Astrocyte (in vitro differentiated cells and primary cell): ENCODE data around the gene SNX5. TPM values are rescaled to one million over a fixed set of nuclear protein-coding genes. Genes with fewer than 3 reads are reported as not detected.
A peak's percentile ranks its signal among the peaks of the same experiment; 100 is the strongest.

Experiments used
- DNase-seq: peaks from one replicate; pipeline ENCODE4 v3.0.0-alpha.2; 2010; ENCODE audit warnings: low read depth
- FAIRE-seq: peaks from 2 replicates; lab custom pipeline; 2011; peaks lifted over from hg19 to GRCh38; lab: Jason Lieb, UNC
- H2AFZ ChIP-seq: 2 replicates; pipeline ENCODE4 v1.6.0; 2012; ENCODE audit warnings: low read depth, low read length, inconsistent platforms
- H3K27ac ChIP-seq: 2 replicates; pipeline ENCODE4 v1.5.1; 2011; ENCODE audit warnings: low read depth, low read length, inconsistent platforms
- H3K27me3 ChIP-seq: 2 replicates; pipeline ENCODE4 v1.6.0; 2011; ENCODE audit warnings: low read length, inconsistent platforms; ENCODE audit not compliant: insufficient read depth
- H3K36me3 ChIP-seq: 2 replicates; pipeline ENCODE4 v1.5.1; 2011; ENCODE audit warnings: low read length, inconsistent platforms; ENCODE audit not compliant: insufficient read depth
- H3K4me1 ChIP-seq: 2 replicates; pipeline ENCODE4 v1.5.1; 2011; ENCODE audit warnings: low read length, inconsistent platforms; ENCODE audit not compliant: insufficient read depth
- H3K4me2 ChIP-seq: 2 replicates; pipeline ENCODE4 v1.6.0; 2012; ENCODE audit warnings: low read length, inconsistent platforms
- H3K4me3 ChIP-seq: 2 replicates; pipeline ENCODE4 v1.5.1; 2011; ENCODE audit warnings: low read depth, mild to moderate bottlenecking, low read length, inconsistent platforms; ENCODE audit not compliant: insufficient read depth
- H3K79me2 ChIP-seq: 2 replicates; pipeline ENCODE4 v1.6.0; 2012; ENCODE audit warnings: mild to moderate bottlenecking, low read length, inconsistent platforms; ENCODE audit not compliant: insufficient read depth
- H3K9ac ChIP-seq: 2 replicates; pipeline ENCODE4 v1.6.0; 2012; ENCODE audit warnings: mild to moderate bottlenecking, low read length, inconsistent platforms
- H3K9me3 ChIP-seq: 2 replicates; pipeline ENCODE4 v1.5.1; 2012; ENCODE audit warnings: low read depth, mild to moderate bottlenecking, low read length, inconsistent platforms; ENCODE audit not compliant: insufficient read depth
- H4K20me1 ChIP-seq: 2 replicates; pipeline ENCODE4 v1.6.0; 2012; ENCODE audit warnings: low read length, inconsistent platforms; ENCODE audit not compliant: insufficient read depth
- H3K27ac Mint-ChIP-seq: one replicate; pipeline ENCODE4 v1.8.0; 2021; ENCODE audit warnings: mild to moderate bottlenecking, mixed read lengths; ENCODE audit not compliant: unreplicated experiment
- H3K27me3 Mint-ChIP-seq: one replicate; pipeline ENCODE4 v1.8.0; 2021; ENCODE audit warnings: low read depth, mixed read lengths; ENCODE audit not compliant: unreplicated experiment
- H3K36me3 Mint-ChIP-seq: one replicate; pipeline ENCODE4 v1.8.0; 2021; ENCODE audit warnings: low read depth, mixed read lengths; ENCODE audit not compliant: unreplicated experiment
- H3K4me1 Mint-ChIP-seq: one replicate; pipeline ENCODE4 v1.8.0; 2021; ENCODE audit warnings: low read depth, mixed read lengths; ENCODE audit not compliant: unreplicated experiment
- H3K4me3 Mint-ChIP-seq: one replicate; pipeline ENCODE4 v1.8.0; 2021; ENCODE audit warnings: mild to moderate bottlenecking, moderate library complexity, mixed read lengths; ENCODE audit not compliant: unreplicated experiment
- H3K9me3 Mint-ChIP-seq: one replicate; pipeline ENCODE4 v1.8.0; 2021; ENCODE audit warnings: mild to moderate bottlenecking, mixed read lengths; ENCODE audit not compliant: unreplicated experiment
- CTCF ChIP-seq: IDR thresholded peaks from 2 replicates; pipeline ENCODE4 v1.5.1; 2011; ENCODE audit warnings: low read depth, mild to moderate bottlenecking, inconsistent platforms, low read length, moderate library complexity; ENCODE audit not compliant: insufficient read depth
- EZH2 ChIP-seq: IDR thresholded peaks from 2 replicates; pipeline ENCODE4 v1.6.1; 2012; ENCODE audit warnings: mild to moderate bottlenecking, low read length, inconsistent platforms; ENCODE audit not compliant: insufficient read depth
- total RNA-seq: library from RNA; stranded (reverse); gene quantifications from 2 replicates; pipeline ENCODE4 v1.2.1, GENCODE V29; 2021

SNX5 gene
- total RNA-seq, 1 donor from 2014 or later: 95.1 TPM

- Histone ChIP-seq H3K36me3 (peaks cover 16% of the 10 kb centered on the region), H3K27ac (peak overlapping the region; percentile 45), H3K27me3 (no peaks in the 10 kb centered on the region), H3K4me2 (peak overlapping the region; percentile 61), H3K4me3 (no peak overlapping the region), H3K4me1 (peaks cover 51% of the 10 kb centered on the region), H3K9me3 (no peaks in the 10 kb centered on the region), H3K9ac (peak overlapping the region; percentile 43), H4K20me1 (peaks cover 33% of the 10 kb centered on the region), H2AFZ (no peak overlapping the region), H3K79me2 (no peaks in the 10 kb centered on the region)
- H3K4me3 Mint-ChIP-seq: no peak overlapping the region
- no peaks in the 10 kb centered on the region for H3K9me3 Mint-ChIP-seq
- H3K36me3 Mint-ChIP-seq: peaks cover 3% of the 10 kb centered on the region
- H3K27ac Mint-ChIP-seq: peak overlapping the region; percentile 34
- no peaks in the 10 kb centered on the region for H3K27me3 Mint-ChIP-seq
- FAIRE-seq: peak; percentile 47
- peak; percentile 38 for DNase-seq
- TF ChIP-seq CTCF (no peak), EZH2 (no peak)
- peaks cover 20% of the 10 kb centered on the region for H3K4me1 Mint-ChIP-seq
These were observed 31.5 kb downstream of the SNX5 start for GRCh38 chr20:17936761-17937732.

- Histone ChIP-seq H4K20me1 (peaks cover 30% of the 10 kb centered on the region), H2AFZ (no peak overlapping the region), H3K27me3 (no peaks in the 10 kb centered on the region), H3K4me1 (peaks cover 51% of the 10 kb centered on the region), H3K4me2 (peak overlapping the region; percentile 61), H3K27ac (peak overlapping the region; percentile 45), H3K36me3 (peaks cover 9% of the 10 kb centered on the region), H3K79me2 (no peaks in the 10 kb centered on the region), H3K9ac (peak overlapping the region; percentile 43), H3K9me3 (no peaks in the 10 kb centered on the region), H3K4me3 (no peak overlapping the region)
- Mint-ChIP-seq H3K27me3 (no peaks in the 10 kb centered on the region), H3K4me3 (no peak overlapping the region), H3K27ac (peak overlapping the region; percentile 34), H3K4me1 (peaks cover 20% of the 10 kb centered on the region), H3K36me3 (peaks cover 3% of the 10 kb centered on the region), H3K9me3 (no peaks in the 10 kb centered on the region)
- DNase-seq: no peak
- no peak for FAIRE-seq
- TF ChIP-seq CTCF (no peak), EZH2 (no peak)
These were observed 32.3 kb downstream of the SNX5 start for GRCh38 chr20:17936286-17936760.
